ENCODE measurements around the gene FERD3L. TPM values are rescaled to one million over a fixed set of nuclear protein-coding genes. Genes with fewer than 3 reads are reported as not detected.

The FERD3L gene
- total RNA-seq, 2 donors from 2014 or later, result not detected

- Histone ChIP-seq H3K27me3 (replicated peaks; ENCODE audit: insufficient read depth) (no peaks in the 10 kb centered on the region), H3K36me3 (no peaks in the 10 kb centered on the region), H3K4me1 (ENCODE audit: control insufficient read depth in 1 of 2, low read depth in 2 of 2) (peaks cover 3 to 6% of the 10 kb centered on the region in 2 donors), H3K4me3 (peak overlapping the region; percentile 76), H3K27ac (no peak overlapping the region), H3K9me3 (no peaks in the 10 kb centered on the region)
- DNase-seq (ENCODE audit: low spot score), result no peak
- TF ChIP-seq CTCF (IDR thresholded peaks at IDR 0.05), result no peak
- no peak for ATAC-seq (ENCODE audit: insufficient number of reproducible peaks, low FRiP score, low read depth)
Measured at GRCh38 chr7:19105546-19105945, 39.7 kb downstream of the FERD3L start.

GRCh38 chr7:19104811-19105210, 40.4 kb downstream of the FERD3L start:
- no peaks in the 10 kb centered on the region for H3K36me3 ChIP-seq

DNA sequence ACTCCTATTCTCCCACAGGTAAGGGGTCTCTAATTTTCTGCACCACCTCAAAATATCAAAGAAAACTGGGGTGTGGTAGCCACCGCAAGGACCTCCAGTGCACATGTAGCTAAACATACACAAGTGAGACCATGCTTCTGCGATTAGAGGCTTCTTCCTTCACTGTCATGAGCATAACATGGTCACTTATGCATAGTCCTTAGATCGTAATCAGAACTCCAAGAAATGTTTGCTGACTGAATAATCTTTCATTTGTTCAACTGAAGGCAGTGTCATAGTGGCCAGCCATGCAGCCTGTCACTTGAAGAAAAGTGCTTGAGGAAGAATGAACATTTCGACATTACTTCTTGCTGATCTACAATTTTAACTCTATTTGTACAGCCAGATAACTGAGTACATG, 42.3 kb downstream of the FERD3L start:
- Histone ChIP-seq H3K9me3 (no peaks in the 10 kb centered on the region), H3K4me1 (ENCODE audit: control insufficient read depth in 1 of 2, low read depth in 2 of 2) (peaks cover 0 to 3% of the 10 kb centered on the region in 2 donors), H3K27me3 (replicated peaks; ENCODE audit: insufficient read depth) (no peaks in the 10 kb centered on the region), H3K36me3 (no peaks in the 10 kb centered on the region), H3K27ac (no peak overlapping the region), H3K4me3 (no peak overlapping the region)
- TF ChIP-seq CTCF (IDR thresholded peaks at IDR 0.05), result no peak
- DNase-seq (ENCODE audit: low spot score) (no peak), ATAC-seq (ENCODE audit: insufficient number of reproducible peaks, low FRiP score, low read depth) (no peak)

More at GRCh38 chr7:19104811-19105210, 40.4 kb downstream of the FERD3L start:
- ATAC-seq (ENCODE audit: insufficient number of reproducible peaks, low FRiP score, low read depth), result no peak
- H3K27me3 ChIP-seq (replicated peaks; ENCODE audit: insufficient read depth), result no peaks in the 10 kb centered on the region
- no peak overlapping the region for H3K27ac ChIP-seq
- H3K9me3 ChIP-seq, result no peaks in the 10 kb centered on the region
- no peak overlapping the region for H3K4me3 ChIP-seq
- no peak for DNase-seq (ENCODE audit: low spot score)
- TF ChIP-seq CTCF (IDR thresholded peaks at IDR 0.05), result no peak
- H3K4me1 ChIP-seq (ENCODE audit: control insufficient read depth in 1 of 2, low read depth in 2 of 2), result peaks cover 3 to 6% of the 10 kb centered on the region in 2 donors

DNA sequence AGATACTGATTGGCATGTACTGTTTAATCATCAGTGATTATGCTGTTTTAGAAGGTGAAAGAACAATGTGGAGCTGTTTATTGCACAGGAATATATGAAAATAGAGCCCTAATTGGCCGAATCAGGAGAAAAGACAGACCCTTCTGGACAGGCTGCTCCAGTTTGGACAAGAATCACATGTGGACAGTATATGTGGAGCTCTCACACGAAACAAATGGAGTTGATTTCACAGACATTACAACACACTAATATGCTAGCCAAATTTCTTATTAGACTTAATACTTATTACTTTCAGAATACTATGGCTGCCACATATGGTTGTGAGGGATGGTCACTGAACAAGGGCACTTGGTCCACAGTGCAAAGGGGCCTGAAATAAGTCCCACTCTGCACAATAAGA, 43.3 kb downstream of the FERD3L start:
- DNase-seq (ENCODE audit: low spot score), result no peak
- no peak overlapping the region for H3K4me3 ChIP-seq
- H3K9me3 ChIP-seq, result no peaks in the 10 kb centered on the region
- no peak for ATAC-seq (ENCODE audit: insufficient number of reproducible peaks, low FRiP score, low read depth)
- H3K4me1 ChIP-seq (ENCODE audit: control insufficient read depth in 1 of 2, low read depth in 2 of 2), result peaks cover 0 to 3% of the 10 kb centered on the region in 2 donors
- no peaks in the 10 kb centered on the region for H3K27me3 ChIP-seq (replicated peaks; ENCODE audit: insufficient read depth)
- no peak overlapping the region for H3K27ac ChIP-seq
- TF ChIP-seq CTCF (IDR thresholded peaks at IDR 0.05), result no peak
- H3K36me3 ChIP-seq, result no peaks in the 10 kb centered on the region

- Histone ChIP-seq H3K9me3 (no peaks in the 10 kb centered on the region), H3K4me3 (no peak overlapping the region), H3K27ac (no peak overlapping the region), H3K4me1 (ENCODE audit: control insufficient read depth in 1 of 2, low read depth in 2 of 2) (peaks cover 0 to 3% of the 10 kb centered on the region in 2 donors), H3K27me3 (replicated peaks; ENCODE audit: insufficient read depth) (no peaks in the 10 kb centered on the region), H3K36me3 (no peaks in the 10 kb centered on the region)
- no peak for DNase-seq (ENCODE audit: low spot score)
- no peak for ATAC-seq (ENCODE audit: insufficient number of reproducible peaks, low FRiP score, low read depth)
- no peak for TF ChIP-seq CTCF (IDR thresholded peaks at IDR 0.05)
Measured at GRCh38 chr7:19101472-19101871, 43.7 kb downstream of the FERD3L start.
